PC-3 (cell line): ENCODE data around the gene FGF13.

Experiments used
- EZH2 ChIP-seq: fragments of 300-600 bp; sonication (generic); IDR thresholded peaks from one replicate; pipeline ENCODE4 v1.6.1; 2017; ENCODE audit warnings: antibody characterized with exemption, mild to moderate bottlenecking, low read length; ENCODE audit not compliant: unreplicated experiment
- TF ChIP-seq, protein P1 (sequence below): fragments of 300-600 bp; sonication (generic); conservative IDR thresholded peaks from 2 replicates; pipeline ENCODE4 v1.5.1; 2017; ENCODE audit warnings: antibody characterized with exemption, low read depth, mild to moderate bottlenecking, low read length

DNA sequence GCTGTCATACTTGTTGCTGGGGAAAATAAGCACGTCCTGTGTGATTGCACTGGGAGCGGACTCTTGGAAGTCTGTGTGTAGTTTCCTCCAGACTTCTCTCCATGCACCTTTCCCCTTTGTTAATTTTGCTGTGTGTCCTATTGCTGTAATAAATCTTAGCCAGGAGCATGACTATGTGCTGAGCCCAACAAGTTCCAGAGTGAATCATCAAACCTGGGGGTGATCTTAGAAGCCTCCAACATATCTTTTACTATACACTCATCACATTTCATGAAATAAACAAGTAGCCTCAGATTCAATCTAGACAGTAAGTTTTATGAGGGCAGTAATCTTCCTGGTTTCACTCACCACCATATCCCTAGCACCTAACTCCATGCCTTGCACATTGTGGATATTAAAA, 43.3 kb upstream of the FGF13 start:
- TF ChIP-seq, protein P1, sequence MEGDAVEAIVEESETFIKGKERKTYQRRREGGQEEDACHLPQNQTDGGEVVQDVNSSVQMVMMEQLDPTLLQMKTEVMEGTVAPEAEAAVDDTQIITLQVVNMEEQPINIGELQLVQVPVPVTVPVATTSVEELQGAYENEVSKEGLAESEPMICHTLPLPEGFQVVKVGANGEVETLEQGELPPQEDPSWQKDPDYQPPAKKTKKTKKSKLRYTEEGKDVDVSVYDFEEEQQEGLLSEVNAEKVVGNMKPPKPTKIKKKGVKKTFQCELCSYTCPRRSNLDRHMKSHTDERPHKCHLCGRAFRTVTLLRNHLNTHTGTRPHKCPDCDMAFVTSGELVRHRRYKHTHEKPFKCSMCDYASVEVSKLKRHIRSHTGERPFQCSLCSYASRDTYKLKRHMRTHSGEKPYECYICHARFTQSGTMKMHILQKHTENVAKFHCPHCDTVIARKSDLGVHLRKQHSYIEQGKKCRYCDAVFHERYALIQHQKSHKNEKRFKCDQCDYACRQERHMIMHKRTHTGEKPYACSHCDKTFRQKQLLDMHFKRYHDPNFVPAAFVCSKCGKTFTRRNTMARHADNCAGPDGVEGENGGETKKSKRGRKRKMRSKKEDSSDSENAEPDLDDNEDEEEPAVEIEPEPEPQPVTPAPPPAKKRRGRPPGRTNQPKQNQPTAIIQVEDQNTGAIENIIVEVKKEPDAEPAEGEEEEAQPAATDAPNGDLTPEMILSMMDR: no peak
- no peak for TF ChIP-seq EZH2
